Bronchial epithelial cell (primary cell): ENCODE measurements around the gene GRIK4. TPM values are rescaled to one million over a fixed set of nuclear protein-coding genes. Genes with fewer than 3 reads are reported as not detected.
"Not testable (repeated sequence)": the region's sequence is repeated elsewhere in the genome, so short reads cannot be mapped to it uniquely, and the experiment has no call there.

Experiments
- DNase-seq: peaks from one replicate; pipeline ENCODE4 v3.0.0-alpha.2; 2010; ENCODE audit warnings: low read depth
- FAIRE-seq: peaks from 2 replicates; lab custom pipeline; 2011; peaks lifted over from hg19 to GRCh38; lab: Jason Lieb, UNC
- H3K27me3 ChIP-seq: 2 replicates; pipeline ENCODE4 v1.5.1; 2011; ENCODE audit warnings: low read length; ENCODE audit not compliant: control insufficient read depth, insufficient read depth
- H3K36me3 ChIP-seq: 2 replicates; pipeline ENCODE4 v1.5.1; 2011; ENCODE audit warnings: low read length; ENCODE audit not compliant: control insufficient read depth, insufficient read depth
- H3K4me3 ChIP-seq: 2 replicates; pipeline ENCODE4 v1.5.1; 2011; ENCODE audit warnings: mild to moderate bottlenecking, low read depth, low read length, control low read depth
- total RNA-seq: library from RNA; depleted of rRNA; stranded (reverse); fragments of >200 nt; gene quantifications from 2 replicates; pipeline ENCODE4 v1.2.1, GENCODE V29; 2014
- TF ChIP-seq, protein P1 (sequence below): IDR thresholded peaks from 2 replicates; pipeline ENCODE4 v1.5.1; 2011; ENCODE audit warnings: mild to moderate bottlenecking, moderate library complexity, low read length, control low read depth, inconsistent platforms; ENCODE audit not compliant: insufficient read depth, severe bottlenecking

The GRIK4 gene
- total RNA-seq, 1 donor from 2014 or later: not detected

- no peak for DNase-seq
- Histone ChIP-seq H3K27me3 (peaks cover 2% of the 10 kb centered on the region), H3K36me3 (no peaks in the 10 kb centered on the region), H3K4me3 (no peak overlapping the region)
- TF ChIP-seq, protein P1, sequence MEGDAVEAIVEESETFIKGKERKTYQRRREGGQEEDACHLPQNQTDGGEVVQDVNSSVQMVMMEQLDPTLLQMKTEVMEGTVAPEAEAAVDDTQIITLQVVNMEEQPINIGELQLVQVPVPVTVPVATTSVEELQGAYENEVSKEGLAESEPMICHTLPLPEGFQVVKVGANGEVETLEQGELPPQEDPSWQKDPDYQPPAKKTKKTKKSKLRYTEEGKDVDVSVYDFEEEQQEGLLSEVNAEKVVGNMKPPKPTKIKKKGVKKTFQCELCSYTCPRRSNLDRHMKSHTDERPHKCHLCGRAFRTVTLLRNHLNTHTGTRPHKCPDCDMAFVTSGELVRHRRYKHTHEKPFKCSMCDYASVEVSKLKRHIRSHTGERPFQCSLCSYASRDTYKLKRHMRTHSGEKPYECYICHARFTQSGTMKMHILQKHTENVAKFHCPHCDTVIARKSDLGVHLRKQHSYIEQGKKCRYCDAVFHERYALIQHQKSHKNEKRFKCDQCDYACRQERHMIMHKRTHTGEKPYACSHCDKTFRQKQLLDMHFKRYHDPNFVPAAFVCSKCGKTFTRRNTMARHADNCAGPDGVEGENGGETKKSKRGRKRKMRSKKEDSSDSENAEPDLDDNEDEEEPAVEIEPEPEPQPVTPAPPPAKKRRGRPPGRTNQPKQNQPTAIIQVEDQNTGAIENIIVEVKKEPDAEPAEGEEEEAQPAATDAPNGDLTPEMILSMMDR: no peak
- no peak for FAIRE-seq
Observed at GRCh38 chr11:120577624-120578363, 66.2 kb downstream of the GRIK4 start.

DNA sequence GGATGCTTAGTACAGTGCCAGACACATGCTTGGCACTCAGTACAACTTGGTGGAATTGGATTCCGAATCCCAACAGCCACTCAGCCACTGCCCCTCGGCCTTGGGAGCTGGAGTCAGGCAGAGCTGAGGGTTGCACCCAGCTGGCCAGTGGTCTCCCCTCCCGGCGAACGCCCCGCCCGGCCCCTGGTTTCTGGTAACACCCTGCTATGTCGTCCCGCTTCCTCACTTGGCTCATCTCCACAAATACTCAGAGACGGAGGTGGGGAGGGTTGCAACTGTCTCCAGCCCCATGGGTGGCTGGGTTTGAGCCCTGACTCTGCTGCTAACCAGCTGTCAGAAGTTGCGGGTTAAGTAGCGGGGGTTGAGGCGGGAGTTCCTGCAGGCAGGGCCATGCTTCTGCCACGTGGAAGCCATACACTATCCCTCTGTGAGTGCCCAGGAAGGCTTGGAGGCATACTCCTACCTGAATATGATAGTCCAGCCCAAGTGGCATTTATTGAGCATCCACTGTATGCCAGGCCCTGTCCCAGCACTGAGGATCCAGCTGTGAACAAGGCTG is 67.1 kb downstream of the GRIK4 start:
- no peaks in the 10 kb centered on the region for H3K36me3 ChIP-seq
- peaks cover 2% of the 10 kb centered on the region for H3K27me3 ChIP-seq
- DNase-seq (no peak), FAIRE-seq (no peak)
- H3K4me3 ChIP-seq: no peak overlapping the region
- TF ChIP-seq, protein P1: no peak

DNA sequence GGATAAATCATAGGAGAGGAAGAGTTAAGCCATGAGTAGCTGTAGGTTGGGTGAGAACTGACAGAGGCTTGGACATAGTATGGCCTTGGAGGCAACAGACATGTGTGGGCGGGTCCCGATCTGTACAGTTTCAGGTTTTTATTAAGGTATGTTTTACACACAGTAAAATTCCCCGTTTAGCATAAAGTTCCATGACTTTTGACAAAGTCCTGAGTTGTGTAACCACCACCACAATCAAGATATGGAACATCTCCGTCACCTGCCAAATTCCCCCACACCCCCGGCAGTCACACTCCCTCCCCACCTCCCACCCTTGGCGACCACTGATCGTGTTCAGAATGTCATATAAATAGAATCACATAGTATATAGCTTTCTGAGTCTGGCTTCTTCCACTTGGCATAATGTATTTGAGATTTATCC is 68.1 kb downstream of the GRIK4 start:
- TF ChIP-seq, protein P1: no peak
- Histone ChIP-seq H3K4me3 (no peak overlapping the region), H3K27me3 (peaks cover 2% of the 10 kb centered on the region), H3K36me3 (no peaks in the 10 kb centered on the region)
- FAIRE-seq (no peak), DNase-seq (peak; percentile 17)

- DNase-seq (peak; percentile 50), FAIRE-seq (no peak)
- TF ChIP-seq, protein P1: no peak
- Histone ChIP-seq H3K36me3 (no peaks in the 10 kb centered on the region), H3K4me3 (no peak overlapping the region), H3K27me3 (peaks cover 2% of the 10 kb centered on the region)
Observed at GRCh38 chr11:120581313-120581712, 69.8 kb downstream of the GRIK4 start.

- H3K36me3 ChIP-seq, DNase-seq, H3K4me3 ChIP-seq, H3K27me3 ChIP-seq, FAIRE-seq: not testable (repeated sequence)
Observed at GRCh38 chr11:120582535-120582934, 71.0 kb downstream of the GRIK4 start.

DNA sequence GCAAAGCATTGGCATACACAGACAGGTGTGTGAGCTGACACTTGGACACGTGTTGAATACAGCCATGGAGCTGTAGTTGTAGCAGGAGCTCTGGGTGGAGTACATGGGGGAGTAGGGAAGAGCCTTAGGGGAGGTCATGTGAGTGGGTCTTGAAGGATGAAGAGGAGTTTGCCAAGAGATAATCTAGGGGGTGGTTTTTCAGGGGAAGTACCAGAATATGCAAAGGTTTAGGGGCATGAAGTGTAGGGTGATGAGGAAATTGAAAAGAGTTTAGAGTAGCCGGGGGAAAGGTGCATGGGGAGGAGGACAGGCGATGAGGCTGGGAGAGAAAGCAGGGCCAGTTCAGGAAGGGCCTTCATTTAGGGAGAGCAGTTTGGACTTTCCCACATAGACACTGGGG is 74.5 kb downstream of the GRIK4 start:
- H3K4me3 ChIP-seq: no peak overlapping the region
- FAIRE-seq: no peak
- no peak for DNase-seq
- TF ChIP-seq, protein P1: no peak
- no peaks in the 10 kb centered on the region for H3K27me3 ChIP-seq
- no peaks in the 10 kb centered on the region for H3K36me3 ChIP-seq
